HEK293T (cell line): ENCODE results near the gene FIGNL2.

Source experiments
- CTCF ChIA-PET: fragments of 350-600 bp; formaldehyde crosslinking; extraction: SDS; loops from one replicate; lab custom pipeline; 2021; ENCODE audit warnings: antibody characterized with exemption, inconsistent platforms; lab: Yijun Ruan, JAX
- POLR2A ChIA-PET: fragments of 350-600 bp; formaldehyde crosslinking; extraction: SDS; loops from one replicate; lab custom pipeline; 2020; ENCODE audit warnings: antibody characterized with exemption, inconsistent platforms; lab: Yijun Ruan, JAX
- DNase-seq: peaks from one replicate; pipeline ENCODE4 v3.0.0; 2012; ENCODE audit warnings: mixed read lengths; ENCODE audit errors: extremely low spot score
- ARNT ChIP-seq: fragments of 450-650 bp; IDR thresholded peaks from 2 replicates; pipeline ENCODE4 v1.6.1; 2017; ENCODE audit warnings: mild to moderate bottlenecking
- BHLHE40 ChIP-seq: fragments of 450-650 bp; IDR thresholded peaks from 2 replicates; pipeline ENCODE4 v1.6.1; 2016; ENCODE audit warnings: mild to moderate bottlenecking, moderate library complexity, borderline replicate concordance
- CTBP1 ChIP-seq: fragments of 450-650 bp; IDR thresholded peaks from 2 replicates; pipeline ENCODE4 v1.6.1; 2016; ENCODE audit warnings: borderline replicate concordance
- ELF4 ChIP-seq: fragments of 450-650 bp; IDR thresholded peaks from 2 replicates; pipeline ENCODE4 v1.6.1; 2017; ENCODE audit warnings: antibody characterized with exemption
- FOXA1 ChIP-seq: fragments of 450-650 bp; IDR thresholded peaks from 2 replicates; pipeline ENCODE4 v1.6.1; 2016; ENCODE audit warnings: mild to moderate bottlenecking
- FOXK2 ChIP-seq: fragments of 450-650 bp; IDR thresholded peaks from 2 replicates; pipeline ENCODE4 v1.6.1; 2016; ENCODE audit warnings: mild to moderate bottlenecking
- FOXM1 ChIP-seq: fragments of 450-650 bp; IDR thresholded peaks from 2 replicates; pipeline ENCODE4 v1.6.1; 2017; ENCODE audit warnings: mild to moderate bottlenecking, borderline replicate concordance
- HDGF ChIP-seq: fragments of 450-650 bp; IDR thresholded peaks from 2 replicates; pipeline ENCODE4 v1.6.1; 2017; ENCODE audit warnings: antibody characterized with exemption, borderline replicate concordance
- L3MBTL2 ChIP-seq: fragments of 450-650 bp; conservative IDR thresholded peaks from 2 replicates; pipeline ENCODE4 v1.6.1; 2016; ENCODE audit warnings: mild to moderate bottlenecking
- LEF1 ChIP-seq: fragments of 450-650 bp; IDR thresholded peaks from 2 replicates; pipeline ENCODE4 v1.6.1; 2017; ENCODE audit warnings: mild to moderate bottlenecking, borderline replicate concordance
- NFRKB ChIP-seq: fragments of 450-650 bp; IDR thresholded peaks from 2 replicates; pipeline ENCODE4 v1.6.1; 2016; ENCODE audit warnings: mild to moderate bottlenecking, moderate library complexity
- PKNOX1 ChIP-seq: fragments of 450-650 bp; IDR thresholded peaks from 2 replicates; pipeline ENCODE4 v1.6.1; 2016
- SP1 ChIP-seq: fragments of 450-650 bp; IDR thresholded peaks from 2 replicates; pipeline ENCODE4 v1.6.1; 2017
- SUZ12 ChIP-seq: fragments of 450-650 bp; IDR thresholded peaks from 2 replicates; pipeline ENCODE4 v1.6.1; 2016; ENCODE audit warnings: mild to moderate bottlenecking
- TARDBP ChIP-seq: fragments of 450-650 bp; IDR thresholded peaks from 2 replicates; pipeline ENCODE4 v1.6.1; 2016
- ZNF384 ChIP-seq: fragments of 450-650 bp; IDR thresholded peaks from 2 replicates; pipeline ENCODE4 v1.6.1; 2016

The FIGNL2 gene

DNA sequence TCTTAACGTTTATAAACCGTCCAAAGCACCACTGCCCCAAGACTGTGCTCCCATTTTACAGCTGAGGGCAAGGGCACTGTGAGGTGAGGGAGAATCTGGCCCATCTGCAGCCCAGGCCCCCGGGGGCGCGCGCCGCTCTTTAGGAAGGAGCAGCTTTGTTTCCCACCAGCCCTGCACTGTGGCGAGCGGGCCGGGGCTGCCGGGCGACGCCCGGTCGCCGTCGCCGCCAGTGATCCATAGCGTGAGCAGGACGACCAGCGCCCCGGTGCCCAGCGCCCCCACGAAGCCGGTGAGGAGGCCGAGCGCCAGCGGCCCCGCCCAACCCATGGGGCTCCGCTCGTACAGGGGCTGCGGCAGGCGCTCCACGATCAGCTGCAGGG is 34.6 kb downstream of the FIGNL2 start:
- CTCF ChIA-PET = no interaction called here
- TF ChIP-seq PKNOX1 = no peak
- no peak for TF ChIP-seq ZNF384
- no peak for TF ChIP-seq LEF1
- no peak for TF ChIP-seq CTBP1
- TF ChIP-seq BHLHE40 = no peak
- no peak for TF ChIP-seq ARNT
- no peak for TF ChIP-seq FOXA1
- no peak for TF ChIP-seq FOXK2
- no peak for TF ChIP-seq FOXM1
- TF ChIP-seq ELF4 = no peak
- POLR2A ChIA-PET = no interaction called here
- DNase-seq = no peak

DNA sequence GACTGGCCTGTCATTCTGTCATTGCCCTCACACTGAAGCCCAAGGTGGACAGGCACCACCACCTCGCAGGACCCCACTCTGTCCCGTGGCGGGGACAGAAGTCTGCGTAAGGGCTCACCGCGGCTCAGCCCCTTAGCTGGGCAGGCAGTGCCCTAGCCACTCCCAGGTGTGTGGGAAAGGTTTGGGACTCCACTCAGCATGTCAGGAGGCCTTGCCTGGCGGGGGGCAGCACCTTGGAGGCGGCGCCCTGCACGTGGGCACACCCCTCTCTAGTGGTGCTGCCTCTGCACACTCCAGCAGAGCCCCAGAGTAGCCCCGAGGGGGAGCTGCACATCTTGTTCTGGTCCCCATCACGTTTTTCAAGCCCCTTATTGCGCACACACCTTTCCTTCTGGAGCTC is 35.6 kb downstream of the FIGNL2 start:
- no peak for DNase-seq
- ChIA-PET CTCF (no interaction called here), POLR2A (no interaction called here)
- no peak for TF ChIP-seq HDGF

DNA sequence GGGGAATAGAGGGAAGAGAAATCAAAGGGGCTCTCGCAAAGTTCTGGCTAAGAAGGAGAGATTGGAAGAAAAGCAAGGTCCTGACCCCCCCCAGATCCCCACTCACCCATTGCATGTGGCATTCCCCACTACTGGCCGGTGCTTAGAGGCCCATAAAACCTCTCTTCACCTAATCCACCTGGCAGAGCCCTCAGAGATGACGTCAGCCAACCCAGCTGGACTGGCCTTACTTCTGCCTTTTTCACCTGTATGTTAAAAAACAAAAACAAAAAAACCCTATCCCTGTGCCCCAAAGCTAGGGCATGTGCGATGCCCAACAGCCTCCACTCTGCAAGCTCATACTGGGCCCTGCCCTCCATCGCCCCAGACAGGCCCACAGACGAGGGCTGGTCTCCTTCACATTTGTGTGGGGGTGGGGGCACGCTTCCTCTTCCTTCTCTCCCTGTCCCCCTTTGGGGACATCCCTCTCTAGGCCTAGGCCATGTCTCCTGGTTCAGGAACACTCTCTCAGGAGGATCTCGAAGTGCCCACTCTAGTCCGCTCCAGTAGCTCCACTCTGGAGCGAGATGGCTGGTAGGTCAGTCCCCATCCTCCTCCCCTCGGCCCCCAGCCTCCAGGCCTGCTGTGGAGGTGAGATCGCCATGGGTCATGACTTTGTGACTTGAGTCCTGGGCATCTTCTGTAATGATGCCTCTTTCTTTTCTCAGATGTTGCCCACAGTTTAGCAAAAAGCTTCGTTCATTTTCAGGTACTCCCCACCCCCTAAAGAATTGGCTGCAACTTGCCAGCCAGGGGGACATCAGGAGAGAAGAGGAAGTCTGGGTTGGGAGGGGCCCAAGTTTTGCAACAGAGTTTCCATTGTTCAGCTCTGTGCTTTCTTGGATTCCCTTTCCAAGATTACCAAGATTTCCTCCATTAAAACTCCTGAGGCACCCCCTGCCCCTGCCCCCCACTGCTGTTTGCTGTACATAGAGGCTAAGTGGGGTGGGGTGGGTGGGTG is 37.0 kb downstream of the FIGNL2 start:
- TF ChIP-seq SP1 (no peak), BHLHE40 (no peak), FOXK2 (no peak), LEF1 (no peak), L3MBTL2 (no peak), ELF4 (no peak), CTBP1 (no peak), FOXM1 (no peak), ARNT (no peak), PKNOX1 (no peak), HDGF (no peak), SUZ12 (no peak), TARDBP (no peak), NFRKB (no peak), ZNF384 (no peak), FOXA1 (no peak)
- DNase-seq = no peak
- ChIA-PET POLR2A (no interaction called here), CTCF (no interaction called here)

DNA sequence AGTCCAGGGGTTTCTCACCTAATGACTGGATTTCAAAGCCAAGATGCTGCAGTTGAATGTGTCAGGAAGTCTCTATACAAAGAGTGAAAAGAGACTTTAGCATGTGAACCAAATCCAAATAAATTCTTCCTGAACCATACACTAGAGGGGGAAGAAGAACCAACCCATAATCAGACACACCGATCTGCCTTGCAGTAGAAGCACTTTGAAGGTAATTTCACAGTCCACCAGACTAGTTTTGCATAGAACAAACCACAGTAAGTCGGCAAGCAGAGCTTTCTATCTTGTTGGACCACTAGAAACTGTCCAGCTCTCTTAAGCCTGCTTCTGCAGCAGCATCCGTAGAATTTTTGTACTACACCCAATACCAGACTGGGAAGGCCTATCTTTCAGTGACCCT is 39.3 kb downstream of the FIGNL2 start:
- no peak for TF ChIP-seq SP1
- TF ChIP-seq CTBP1 = no peak
- no peak for TF ChIP-seq SUZ12
- TF ChIP-seq ARNT = no peak
- TF ChIP-seq FOXA1 = no peak
- no peak for TF ChIP-seq BHLHE40
- no peak for TF ChIP-seq FOXK2
- no peak for TF ChIP-seq ZNF384
- no peak for TF ChIP-seq FOXM1
- no peak for TF ChIP-seq LEF1
- TF ChIP-seq PKNOX1 = no peak
- no peak for DNase-seq
- POLR2A ChIA-PET = no interaction called here
- CTCF ChIA-PET = no interaction called here

GRCh38 chr12:51806896-51807295 is 41.6 kb downstream of the FIGNL2 start:
- TF ChIP-seq ELF4 = no peak
- TF ChIP-seq BHLHE40 = no peak
- TF ChIP-seq FOXM1 = no peak
- no peak for TF ChIP-seq ARNT
- TF ChIP-seq LEF1 = no peak
- no peak for TF ChIP-seq TARDBP
- no peak for TF ChIP-seq FOXA1
- TF ChIP-seq SP1 = no peak
- TF ChIP-seq HDGF = no peak
- TF ChIP-seq ZNF384 = no peak
- TF ChIP-seq L3MBTL2 = no peak
- TF ChIP-seq NFRKB = no peak
- DNase-seq = no peak
- CTCF ChIA-PET = no interaction called here
- POLR2A ChIA-PET = interaction anchor here (0.8 kb wide), 1 partner anchor 10 kb away, joined by 3 read pairs; no protein-coding TSS in a partner anchor

DNA sequence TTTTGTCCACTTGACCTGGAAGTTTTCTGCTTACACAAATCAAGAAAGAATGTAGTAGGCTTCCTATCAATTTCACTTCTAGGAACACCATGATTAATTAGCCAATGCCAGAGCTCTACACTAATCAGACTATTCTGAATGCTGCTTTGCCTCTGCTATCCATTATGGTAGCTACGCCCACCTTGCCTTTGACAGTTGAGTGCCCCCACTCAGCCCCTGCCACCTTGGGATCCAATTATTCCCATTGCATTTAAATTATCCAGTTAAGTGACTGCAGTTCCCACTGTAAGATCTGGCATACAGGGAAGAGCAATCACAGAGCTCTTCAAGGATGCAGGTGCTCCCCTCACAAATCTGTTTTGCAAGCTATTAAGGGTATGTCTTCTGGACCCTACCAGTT is 47.5 kb downstream of the FIGNL2 start:
- POLR2A ChIA-PET = no interaction called here
- no peak for DNase-seq
- TF ChIP-seq ELF4 (no peak), CTBP1 (no peak), L3MBTL2 (no peak), BHLHE40 (no peak), SP1 (no peak), LEF1 (no peak), ZNF384 (no peak), HDGF (no peak), NFRKB (no peak), FOXK2 (no peak), SUZ12 (no peak), FOXA1 (no peak), TARDBP (no peak), FOXM1 (no peak), ARNT (no peak), PKNOX1 (no peak)
- CTCF ChIA-PET = interaction anchor here (1.1 kb wide), 1 partner anchor 23 kb away, joined by 4 read pairs; no protein-coding TSS in a partner anchor
